Measurements from ENCODE around the gene SPAG8.

Gene SPAG8

GRCh38 chr9:35835216-35835632, 23.2 kb upstream of the SPAG8 start:
- Histone ChIP-seq H3K4me1 (ENCODE audit: insufficient read depth, low read length) (no peaks in the 10 kb centered on the region), H3K9ac (ENCODE audit: low read depth, low read length) (no peak overlapping the region), H3K4me3 (ENCODE audit: low read length) (no peak overlapping the region), H3K9me3 (ENCODE audit: insufficient read depth, low read depth, low read length) (no peaks in the 10 kb centered on the region), H3K27me3 (ENCODE audit: insufficient read depth, low read length) (no peaks in the 10 kb centered on the region), H3K27ac (ENCODE audit: low read length) (no peak overlapping the region), H3K36me3 (ENCODE audit: insufficient read depth, low read depth, low read length) (no peaks in the 10 kb centered on the region)

GRCh38 chr9:35834260-35835215, 22.5 kb upstream of the SPAG8 start:
- Histone ChIP-seq H3K9ac (ENCODE audit: low read depth, low read length) (no peak overlapping the region), H3K9me3 (ENCODE audit: insufficient read depth, low read depth, low read length) (no peaks in the 10 kb centered on the region), H3K4me1 (ENCODE audit: insufficient read depth, low read length) (peaks cover 6% of the 10 kb centered on the region; the same call in 1 of the 2 replicates), H3K27me3 (ENCODE audit: insufficient read depth, low read length) (no peaks in the 10 kb centered on the region), H3K4me3 (ENCODE audit: low read length) (no peak overlapping the region), H3K27ac (ENCODE audit: low read length) (no peak overlapping the region), H3K36me3 (ENCODE audit: insufficient read depth, low read depth, low read length) (no peaks in the 10 kb centered on the region)

- Histone ChIP-seq H3K9ac (ENCODE audit: low read depth, low read length) (no peak overlapping the region), H3K27me3 (ENCODE audit: insufficient read depth, low read length) (no peaks in the 10 kb centered on the region), H3K4me1 (ENCODE audit: insufficient read depth, low read length) (peaks cover 6% of the 10 kb centered on the region; the same call in 1 of the 2 replicates), H3K36me3 (ENCODE audit: insufficient read depth, low read depth, low read length) (no peaks in the 10 kb centered on the region), H3K27ac (ENCODE audit: low read length) (no peak overlapping the region), H3K9me3 (ENCODE audit: insufficient read depth, low read depth, low read length) (no peaks in the 10 kb centered on the region), H3K4me3 (ENCODE audit: low read length) (no peak overlapping the region)
These were observed 20.8 kb upstream of the SPAG8 start for GRCh38 chr9:35832814-35833213.

GRCh38 chr9:35831040-35831439, 19.0 kb upstream of the SPAG8 start:
- Histone ChIP-seq H3K9ac (ENCODE audit: low read depth, low read length) (no peak overlapping the region), H3K4me1 (ENCODE audit: insufficient read depth, low read length) (peaks cover 6% of the 10 kb centered on the region; the same call in 1 of the 2 replicates), H3K27ac (ENCODE audit: low read length) (no peak overlapping the region), H3K27me3 (ENCODE audit: insufficient read depth, low read length) (no peaks in the 10 kb centered on the region), H3K36me3 (ENCODE audit: insufficient read depth, low read depth, low read length) (no peaks in the 10 kb centered on the region), H3K4me3 (ENCODE audit: low read length) (no peak overlapping the region), H3K9me3 (ENCODE audit: insufficient read depth, low read depth, low read length) (no peaks in the 10 kb centered on the region)

GRCh38 chr9:35829764-35830096, 17.7 kb upstream of the SPAG8 start:
- H3K9ac ChIP-seq (ENCODE audit: low read depth, low read length) = peak overlapping the region; percentile 61; the same call in 1 of the 2 replicates
- no peaks in the 10 kb centered on the region for H3K27me3 ChIP-seq (ENCODE audit: insufficient read depth, low read length)
- peak overlapping the region; percentile 75 for H3K4me3 ChIP-seq (ENCODE audit: low read length)
- H3K9me3 ChIP-seq (ENCODE audit: insufficient read depth, low read depth, low read length) = no peaks in the 10 kb centered on the region
- peaks cover 6% of the 10 kb centered on the region; the same call in 1 of the 2 replicates for H3K4me1 ChIP-seq (ENCODE audit: insufficient read depth, low read length)
- no peaks in the 10 kb centered on the region for H3K36me3 ChIP-seq (ENCODE audit: insufficient read depth, low read depth, low read length)
- H3K27ac ChIP-seq (ENCODE audit: low read length) = no peak overlapping the region

- Histone ChIP-seq H3K4me1 (ENCODE audit: insufficient read depth, low read length) (peaks cover 7% of the 10 kb centered on the region; the same call in 1 of the 2 replicates), H3K9ac (ENCODE audit: low read depth, low read length) (peak within 1 kb of the TSS; percentile 61; the same call in 1 of the 2 replicates), H3K27ac (ENCODE audit: low read length) (no peak within 1 kb of the TSS)
These were observed 17.2 kb upstream of the SPAG8 start, which contains the start of gene TMEM8B for GRCh38 chr9:35829084-35829763. Gene TMEM8B, plus strand, starts transcription at chr9:35829228. Its CDS starts 220 bp downstream, at chr9:35829448.

GRCh38 chr9:35828716-35829083, 16.6 kb upstream of the SPAG8 start, which contains the start of gene FAM221B:
Gene FAM221B, minus strand, starts transcription at chr9:35828732. Its CDS starts 2,571 bp downstream, at chr9:35826161.
- Histone ChIP-seq H3K27me3 (ENCODE audit: insufficient read depth, low read length) (no peaks in the 10 kb centered on the region), H3K36me3 (ENCODE audit: insufficient read depth, low read depth, low read length) (no peaks in the 10 kb centered on the region), H3K9me3 (ENCODE audit: insufficient read depth, low read depth, low read length) (no peaks in the 10 kb centered on the region), H3K27ac (ENCODE audit: low read length) (no peak within 1 kb of the TSS), H3K9ac (ENCODE audit: low read depth, low read length) (peak within 1 kb of the TSS; percentile 61; the same call in 1 of the 2 replicates), H3K4me1 (ENCODE audit: insufficient read depth, low read length) (peaks cover 10% of the 10 kb centered on the region; the same call in 1 of the 2 replicates), H3K4me3 (ENCODE audit: low read length) (peak within 1 kb of the TSS; percentile 75)

More at GRCh38 chr9:35829084-35829763, 17.2 kb upstream of the SPAG8 start, which contains the start of gene TMEM8B:
- Histone ChIP-seq H3K9me3 (ENCODE audit: insufficient read depth, low read depth, low read length) (no peaks in the 10 kb centered on the region), H3K4me3 (ENCODE audit: low read length) (peak within 1 kb of the TSS; percentile 75), H3K36me3 (ENCODE audit: insufficient read depth, low read depth, low read length) (no peaks in the 10 kb centered on the region), H3K27me3 (ENCODE audit: insufficient read depth, low read length) (no peaks in the 10 kb centered on the region)

GRCh38 chr9:35827486-35827885, 15.4 kb upstream of the SPAG8 start:
- Histone ChIP-seq H3K4me3 (ENCODE audit: low read length) (no peak overlapping the region), H3K36me3 (ENCODE audit: insufficient read depth, low read depth, low read length) (no peaks in the 10 kb centered on the region), H3K27me3 (ENCODE audit: insufficient read depth, low read length) (no peaks in the 10 kb centered on the region), H3K9me3 (ENCODE audit: insufficient read depth, low read depth, low read length) (no peaks in the 10 kb centered on the region), H3K27ac (ENCODE audit: low read length) (no peak overlapping the region), H3K4me1 (ENCODE audit: insufficient read depth, low read length) (peaks cover 14% of the 10 kb centered on the region; the same call in 1 of the 2 replicates), H3K9ac (ENCODE audit: low read depth, low read length) (no peak overlapping the region)

- no peaks in the 10 kb centered on the region for H3K9me3 ChIP-seq (ENCODE audit: insufficient read depth, low read depth, low read length)
- no peaks in the 10 kb centered on the region for H3K36me3 ChIP-seq (ENCODE audit: insufficient read depth, low read depth, low read length)
- no peak overlapping the region for H3K9ac ChIP-seq (ENCODE audit: low read depth, low read length)
- H3K27me3 ChIP-seq (ENCODE audit: insufficient read depth, low read length) = no peaks in the 10 kb centered on the region
- H3K27ac ChIP-seq (ENCODE audit: low read length) = no peak overlapping the region
- H3K4me1 ChIP-seq (ENCODE audit: insufficient read depth, low read length) = peaks cover 14% of the 10 kb centered on the region; the same call in 1 of the 2 replicates
- no peak overlapping the region for H3K4me3 ChIP-seq (ENCODE audit: low read length)
These were observed 14.1 kb upstream of the SPAG8 start for GRCh38 chr9:35826071-35826701.

GRCh38 chr9:35822926-35823325, 10.9 kb upstream of the SPAG8 start:
- Histone ChIP-seq H3K9me3 (ENCODE audit: insufficient read depth, low read depth, low read length) (no peaks in the 10 kb centered on the region), H3K4me3 (ENCODE audit: low read length) (no peak overlapping the region), H3K9ac (ENCODE audit: low read depth, low read length) (no peak overlapping the region), H3K4me1 (ENCODE audit: insufficient read depth, low read length) (peaks cover 8% of the 10 kb centered on the region; the same call in 1 of the 2 replicates), H3K36me3 (ENCODE audit: insufficient read depth, low read depth, low read length) (no peaks in the 10 kb centered on the region), H3K27ac (ENCODE audit: low read length) (no peak overlapping the region), H3K27me3 (ENCODE audit: insufficient read depth, low read length) (no peaks in the 10 kb centered on the region)

GRCh38 chr9:35820076-35820475, 8.0 kb upstream of the SPAG8 start:
- no peak overlapping the region for H3K27ac ChIP-seq (ENCODE audit: low read length)
- H3K36me3 ChIP-seq (ENCODE audit: insufficient read depth, low read depth, low read length) = no peaks in the 10 kb centered on the region

More at GRCh38 chr9:35820076-35820475, 8.0 kb upstream of the SPAG8 start:
- Histone ChIP-seq H3K4me3 (ENCODE audit: low read length) (no peak overlapping the region), H3K9me3 (ENCODE audit: insufficient read depth, low read depth, low read length) (no peaks in the 10 kb centered on the region), H3K9ac (ENCODE audit: low read depth, low read length) (no peak overlapping the region), H3K27me3 (ENCODE audit: insufficient read depth, low read length) (no peaks in the 10 kb centered on the region), H3K4me1 (ENCODE audit: insufficient read depth, low read length) (peaks cover 8% of the 10 kb centered on the region; the same call in 1 of the 2 replicates)
